Retina (tissue), 1 donor: ENCODE results near the gene MEF2B.
"Not testable (repeated sequence)": the region's sequence is repeated elsewhere in the genome, so short reads cannot be mapped to it uniquely, and the experiment has no call there.

Experiments
- DNase-seq: peaks from one replicate; pipeline ENCODE4 v3.0.0-alpha.2; 2016

MEF2B gene

DNA sequence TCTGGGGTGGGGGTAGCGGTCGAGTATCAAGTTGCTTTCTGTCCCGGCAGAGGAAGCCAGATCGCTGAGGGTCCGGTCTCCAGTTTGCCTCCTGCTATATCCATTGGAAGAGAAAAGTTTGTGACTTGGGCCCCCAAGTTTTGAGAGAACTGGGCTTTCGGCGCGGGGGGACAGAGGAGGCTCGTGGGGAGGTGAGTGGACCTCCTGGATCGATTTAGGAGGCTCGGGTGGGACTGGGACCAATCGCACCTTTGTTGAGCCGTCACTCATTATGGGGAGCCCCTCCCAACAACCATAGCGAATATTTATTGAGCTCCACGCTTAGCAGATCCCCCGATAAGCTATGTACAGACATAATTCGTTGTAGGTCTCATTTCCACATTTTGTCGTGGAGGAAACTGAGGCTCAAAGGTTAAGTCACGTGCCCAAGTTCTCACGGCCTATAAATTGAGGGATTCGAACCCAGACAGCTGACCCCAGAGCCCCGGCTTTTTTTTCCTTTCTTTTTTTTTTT lies 22.9 kb upstream of the MEF2B start:
- no peak for DNase-seq

DNA sequence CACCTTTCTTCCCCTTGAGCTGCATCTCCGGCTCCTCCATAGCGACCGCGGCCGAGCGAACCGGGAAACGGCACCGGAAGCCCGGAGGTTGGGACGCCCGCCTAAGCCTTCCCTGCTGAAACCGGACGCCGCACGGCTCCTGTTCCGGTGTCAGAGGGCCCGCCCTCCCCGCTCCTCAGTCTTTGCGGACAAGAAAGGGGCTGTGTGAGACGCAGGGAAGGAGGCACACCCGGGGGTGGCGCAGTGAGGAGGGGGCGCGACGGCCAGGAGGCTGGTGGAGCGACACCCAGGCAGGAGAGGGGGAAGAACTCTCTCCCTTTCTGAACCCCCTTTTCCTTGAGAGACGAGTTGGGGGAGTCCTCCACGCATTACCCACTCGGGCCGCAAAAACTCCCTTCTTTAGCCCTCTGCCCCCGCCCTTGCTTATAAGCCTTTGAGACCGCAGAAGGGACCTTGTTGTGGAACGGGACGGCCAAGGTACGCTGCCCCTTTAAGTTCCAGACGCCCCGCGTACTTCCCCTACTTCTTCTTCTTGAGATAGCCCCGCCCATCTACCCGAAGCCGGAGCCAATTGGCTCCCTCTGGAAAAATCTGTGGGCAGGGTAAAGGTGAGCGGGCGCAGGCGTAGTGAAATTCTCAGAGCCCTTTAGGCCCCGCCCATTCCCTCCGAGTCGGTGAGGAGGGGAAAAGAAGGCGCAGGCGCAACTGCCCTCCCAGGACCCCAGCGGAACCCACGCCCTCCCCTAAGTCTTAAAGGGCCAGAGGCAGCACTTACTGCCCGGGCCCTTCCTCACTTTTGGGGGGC lies 22.2 kb upstream of the MEF2B start, which contains the start of the genes BORCS8 and RFXANK:
Gene BORCS8 (minus strand): TSS at position 75 of the 805 bp plus-strand sequence. CDS start 35 bp downstream, at position 40.
Gene RFXANK (plus strand): TSS at position 181 of the 805 bp plus-strand sequence. CDS start 1,689 bp downstream, outside the sequence.
- peak; percentile 97 for DNase-seq

DNA sequence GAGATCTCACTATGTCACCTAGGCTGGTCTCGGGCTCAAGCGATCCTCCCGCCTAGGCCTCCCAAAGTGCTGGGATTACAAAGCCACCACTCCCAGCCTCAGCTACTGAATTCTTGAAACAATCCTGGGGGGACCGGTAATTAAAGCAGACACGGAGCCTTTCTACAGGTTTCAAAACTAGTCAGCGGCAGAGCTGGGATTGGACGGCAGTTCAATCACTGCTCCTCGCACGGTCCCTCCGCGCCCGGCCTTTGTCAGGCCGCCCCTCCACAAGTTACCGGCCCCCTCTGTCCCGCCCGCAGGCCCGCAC lies 21.7 kb upstream of the MEF2B start:
- no peak for DNase-seq

DNA sequence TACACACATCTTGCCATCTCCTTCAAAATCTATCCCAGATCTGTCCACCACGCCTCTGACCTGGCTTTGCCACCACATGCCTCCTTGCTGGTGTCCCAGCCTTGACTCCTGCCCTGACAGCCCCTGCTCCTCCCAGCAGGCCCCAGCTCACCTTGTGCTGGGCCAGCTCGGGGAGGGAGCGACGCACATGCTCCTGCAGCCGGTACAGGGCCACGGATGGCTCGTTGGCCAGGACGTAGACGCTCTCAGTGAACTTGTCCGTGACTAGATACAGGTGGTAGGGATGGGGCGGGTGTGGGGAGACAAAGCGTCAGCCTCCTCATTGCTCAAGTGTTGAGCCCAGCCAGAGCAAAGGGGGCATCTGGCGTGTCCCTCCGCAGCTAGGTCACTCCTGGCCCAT lies 16.7 kb upstream of the MEF2B start:
- DNase-seq, result no peak

DNA sequence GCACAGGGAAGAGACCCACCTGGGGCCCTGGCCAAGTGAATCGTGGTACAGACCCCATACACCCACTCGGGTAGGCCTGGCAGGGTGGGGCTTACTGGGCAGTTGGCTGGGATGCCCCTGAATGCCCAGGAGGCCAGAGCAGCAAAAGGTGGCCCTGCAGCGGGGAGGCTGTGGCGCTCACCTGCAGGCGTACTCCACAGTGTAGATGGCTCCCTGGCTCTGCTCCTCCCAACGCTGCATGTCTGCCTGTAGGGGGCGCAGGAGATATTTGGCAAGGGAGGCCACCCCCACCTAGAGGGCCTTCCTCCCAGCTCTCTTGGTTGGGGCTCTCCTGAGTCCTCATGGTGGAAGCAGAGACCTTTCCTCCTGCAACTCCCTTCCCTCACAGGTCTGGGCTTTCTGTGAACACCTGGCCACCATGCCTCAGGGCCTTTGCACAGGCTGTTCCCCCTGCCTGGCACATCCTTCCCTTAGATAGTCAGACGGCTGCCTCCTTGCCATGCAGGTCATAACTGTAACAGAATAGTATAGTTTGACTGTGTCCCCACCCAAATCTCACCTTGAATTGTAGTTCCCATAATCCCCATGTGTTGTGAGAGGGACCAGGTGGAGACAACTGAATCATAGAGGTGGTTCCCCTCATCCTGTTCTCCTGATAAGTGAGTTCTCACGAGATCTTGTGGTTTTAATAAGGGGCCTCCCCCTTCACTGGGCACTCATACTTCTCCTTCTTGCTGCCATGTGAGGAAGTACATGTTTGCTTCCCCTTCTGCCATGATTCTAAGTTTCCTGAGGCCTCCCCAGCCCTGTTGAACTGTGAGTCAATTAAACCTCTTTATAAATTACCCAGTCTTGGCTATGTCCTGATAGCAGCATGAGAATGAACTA lies 16.0 kb upstream of the MEF2B start:
- no peak for DNase-seq

DNA sequence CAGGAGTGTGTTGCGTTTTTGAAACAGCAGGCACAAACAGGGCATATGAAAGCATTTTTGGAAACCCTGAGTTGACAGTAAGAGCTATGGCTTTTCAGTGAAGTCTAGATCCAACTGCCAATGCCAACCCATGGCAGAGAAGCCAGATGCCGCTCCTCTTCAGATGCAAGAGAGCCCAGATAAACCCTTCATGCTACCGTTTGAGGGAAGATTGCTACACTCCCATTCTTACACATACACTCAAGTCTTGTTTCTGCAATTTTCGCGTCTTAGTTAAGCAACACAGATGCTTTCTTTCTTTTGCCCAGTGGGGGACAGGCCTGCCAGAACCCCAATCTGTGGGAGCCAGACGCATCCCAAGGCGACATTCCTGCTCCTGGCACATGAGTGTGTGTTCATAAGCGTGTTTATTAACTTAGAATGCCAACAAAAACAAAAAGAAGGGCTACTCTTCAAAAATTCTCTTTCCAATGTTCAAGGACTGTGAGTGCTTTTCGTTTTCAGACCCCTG lies 11.5 kb upstream of the MEF2B start:
- DNase-seq, result no peak

DNA sequence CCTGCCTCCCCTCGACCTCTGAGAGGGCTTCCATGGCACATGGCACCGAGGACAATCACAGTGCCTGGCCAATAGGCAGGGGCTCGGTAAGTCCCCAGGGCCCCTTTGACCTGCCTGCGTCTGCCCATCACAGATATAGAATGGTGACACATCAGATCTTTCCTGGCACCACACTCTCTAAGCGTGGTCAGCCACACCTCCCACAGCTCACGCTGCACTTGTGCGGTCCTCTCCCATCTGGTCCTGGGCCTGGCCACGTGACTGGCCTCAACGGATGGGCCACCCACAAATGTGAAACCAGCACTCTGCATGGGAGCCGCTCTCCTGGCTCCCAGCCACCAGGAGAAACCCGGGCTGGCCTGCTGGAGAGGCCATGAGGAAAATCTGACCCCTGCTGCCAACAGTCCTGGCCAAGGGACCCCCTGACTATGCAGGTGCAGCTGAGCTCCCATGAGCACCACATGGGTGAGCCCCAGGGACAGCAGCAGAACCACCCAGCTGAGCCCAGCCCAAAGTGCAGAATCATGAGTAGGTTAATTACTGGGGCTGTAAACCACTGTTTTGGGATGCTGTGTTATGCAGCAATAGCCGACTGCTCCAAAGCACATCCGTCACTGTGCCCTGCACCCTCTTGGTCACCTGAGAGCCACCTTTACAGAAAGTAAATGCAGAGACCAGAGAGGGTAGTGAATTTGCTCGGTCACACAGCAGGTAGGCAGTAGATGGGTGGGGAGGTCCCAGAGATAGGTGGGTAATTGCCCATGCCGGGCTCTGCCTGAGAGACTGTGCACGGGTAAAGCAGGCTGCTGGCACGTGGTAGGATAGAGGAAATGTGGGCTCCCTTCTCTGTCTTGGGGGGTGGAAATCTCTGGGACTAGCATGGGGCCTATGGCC lies 9.7 kb upstream of the MEF2B start:
- no peak for DNase-seq

DNA sequence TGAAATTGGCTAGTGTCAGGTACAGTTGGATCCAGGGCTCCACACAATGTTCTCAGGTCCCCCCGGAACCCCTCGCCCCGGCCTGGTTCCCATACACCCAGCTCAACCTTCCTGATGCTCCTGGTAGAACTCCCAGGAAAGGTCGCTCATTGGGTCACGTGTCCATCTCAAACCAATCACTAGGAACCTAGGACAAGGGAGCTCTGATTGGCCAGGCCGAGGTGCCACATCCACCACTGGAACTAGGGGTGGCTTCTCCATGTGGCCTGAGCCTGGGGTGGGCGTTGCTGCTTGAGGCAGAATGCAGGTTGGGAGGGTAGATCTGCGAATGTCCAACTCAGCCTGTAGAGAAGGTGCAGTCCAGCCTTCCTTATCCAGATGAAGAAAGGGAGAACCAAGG lies 6.9 kb upstream of the MEF2B start:
- DNase-seq, result no peak

DNA sequence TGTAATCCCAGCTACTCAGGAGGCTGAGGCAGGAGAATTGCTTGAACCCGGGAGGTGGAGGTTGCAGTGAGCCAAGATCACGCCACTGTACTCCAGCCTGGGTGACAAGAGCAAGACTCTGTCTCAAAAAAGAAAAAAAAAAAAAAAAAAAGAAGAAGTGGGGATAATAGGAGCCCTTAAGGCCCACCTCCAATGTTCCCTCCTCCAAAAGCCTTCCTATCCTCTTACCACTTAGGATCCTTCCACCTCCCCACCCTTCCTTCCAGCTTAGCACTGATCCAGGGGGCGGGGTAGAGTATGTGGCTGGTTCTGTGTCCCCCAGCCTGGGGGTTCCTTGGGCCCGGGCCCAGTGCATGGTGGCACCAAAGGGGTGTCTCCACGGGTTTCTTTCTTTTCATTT lies 3.2 kb upstream of the MEF2B start:
- DNase-seq, result not testable (repeated sequence)

DNA sequence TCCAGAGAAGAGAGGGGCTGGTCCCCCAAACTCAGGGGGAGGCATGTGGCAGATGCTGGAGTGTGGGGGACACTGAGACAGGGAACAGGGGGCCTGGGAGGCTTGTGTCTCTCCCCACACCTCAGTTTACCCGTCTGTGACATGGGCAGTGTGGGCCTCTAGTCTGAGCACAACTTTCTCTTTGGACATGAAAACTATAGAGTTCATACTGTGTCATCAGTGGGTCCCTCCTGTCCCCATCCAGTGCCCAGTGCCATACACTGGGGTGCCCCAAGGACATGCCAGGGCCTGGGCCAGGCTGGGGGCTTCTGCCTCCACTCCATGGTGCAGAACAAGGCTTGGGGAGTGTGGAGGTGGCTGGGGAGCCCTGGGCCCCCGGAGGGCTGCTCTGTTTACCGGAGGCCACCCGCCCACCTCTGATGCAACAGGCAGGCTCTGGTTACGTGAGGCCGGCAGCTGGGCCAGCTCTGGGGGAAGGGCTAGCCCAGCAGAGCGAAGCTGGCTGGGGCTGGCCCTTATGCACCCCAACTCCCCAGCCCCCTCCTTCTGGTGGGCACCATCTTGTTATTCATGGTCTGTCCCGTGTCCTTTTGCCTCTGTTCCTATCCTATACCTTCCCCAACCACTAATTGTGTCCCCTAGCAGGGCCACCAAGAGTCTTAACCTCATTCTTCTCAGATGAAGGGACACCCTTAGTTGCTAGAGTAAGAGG lies 1.9 kb upstream of the MEF2B start:
- no peak for DNase-seq

DNA sequence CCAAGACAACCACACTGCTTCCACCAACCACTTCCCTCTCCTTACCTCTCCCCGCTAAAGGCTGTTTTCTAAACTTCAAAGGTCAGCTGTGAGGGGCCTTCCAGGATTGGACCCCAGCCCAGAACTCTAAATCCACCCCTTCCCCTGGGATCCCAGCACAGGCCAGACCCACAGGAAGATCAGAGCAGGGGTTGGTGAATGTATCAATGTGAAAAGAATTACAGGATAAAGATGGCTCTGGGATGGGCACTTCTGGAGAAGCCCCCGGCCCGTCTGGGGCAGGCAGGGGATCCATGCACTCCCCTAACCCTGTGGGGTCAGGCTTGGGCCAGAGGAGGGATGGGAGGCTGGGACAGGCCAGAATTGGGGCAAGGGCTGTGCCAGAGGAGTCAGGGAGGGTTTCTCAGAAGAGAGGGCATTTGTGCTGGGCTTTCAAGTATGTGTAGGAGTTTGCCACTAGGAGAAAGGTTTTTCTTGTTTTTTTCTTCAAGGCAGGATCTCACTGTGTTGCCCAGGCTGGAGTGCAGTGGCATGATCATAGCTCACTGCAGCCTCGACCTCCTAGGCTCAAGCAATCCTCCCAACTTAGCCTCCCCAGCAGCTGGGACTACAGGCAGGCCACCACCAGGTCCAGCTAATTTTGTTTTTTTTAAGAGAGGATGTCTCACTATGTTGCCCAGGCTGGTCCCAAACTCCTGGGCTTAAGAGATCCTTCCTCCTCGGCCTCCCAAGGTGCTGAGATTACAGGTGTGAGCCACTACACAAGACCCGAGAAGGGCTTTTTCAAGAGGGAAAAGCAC lies 1.0 kb upstream of the MEF2B start:
- DNase-seq, result no peak

DNA sequence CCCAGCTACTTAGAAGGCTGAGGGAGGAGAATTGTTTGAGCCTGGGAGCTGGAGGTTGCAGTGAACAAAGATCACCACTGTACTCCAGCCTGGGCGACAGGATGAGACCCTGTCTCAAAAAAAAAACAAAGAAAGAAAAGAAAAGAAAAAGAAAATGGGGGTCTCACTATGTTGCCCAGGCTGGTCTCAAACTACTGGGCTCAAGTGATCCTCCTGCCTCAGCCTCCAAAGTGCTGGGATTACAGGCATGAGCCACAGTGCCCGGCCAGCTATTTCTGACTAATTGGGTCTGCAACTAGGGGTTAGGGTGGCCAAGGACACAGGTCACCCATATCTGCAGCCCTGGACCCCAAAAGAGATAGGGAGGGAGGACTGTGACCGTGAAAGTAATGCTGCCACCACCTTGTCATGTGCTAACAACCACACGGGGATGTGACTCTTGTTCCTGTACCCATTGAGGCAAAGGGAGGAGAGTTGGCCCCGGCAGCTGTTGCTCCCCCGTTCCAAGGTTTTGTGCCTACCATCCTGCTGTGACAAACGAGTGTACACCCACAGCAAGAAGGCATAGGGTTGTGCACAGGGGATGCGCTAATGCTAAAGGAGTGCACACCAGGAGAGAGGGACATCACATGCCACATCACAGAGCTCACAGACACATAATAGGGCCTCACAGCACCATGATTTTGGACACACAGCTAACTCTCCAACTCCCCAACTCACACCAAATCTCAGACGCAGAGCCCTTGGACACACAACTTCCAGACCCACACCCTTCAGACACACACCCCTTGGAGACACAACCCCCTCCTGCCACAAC lies 619 bp downstream of the MEF2B start:
- no peak for DNase-seq

DNA sequence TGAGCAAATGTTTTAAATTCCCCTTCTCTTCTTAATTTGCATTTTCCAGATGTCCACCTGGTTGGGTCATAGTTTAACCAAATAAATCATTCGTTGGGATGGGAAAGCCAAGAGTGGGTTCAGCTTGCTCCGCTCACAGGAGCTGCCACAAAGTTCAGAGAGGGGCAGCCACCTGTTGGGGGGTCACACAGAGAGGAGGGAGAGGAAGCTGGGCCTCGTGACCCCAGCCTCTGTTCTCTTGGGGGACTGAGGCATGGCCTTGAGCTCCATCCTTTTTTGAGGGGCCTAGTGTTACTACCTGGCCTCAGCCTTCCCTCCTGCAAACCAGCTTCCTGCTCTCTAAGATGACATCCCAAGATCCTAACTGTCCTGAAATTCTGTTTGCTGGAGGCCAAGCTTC lies 2.5 kb downstream of the MEF2B start:
- no peak for DNase-seq

DNA sequence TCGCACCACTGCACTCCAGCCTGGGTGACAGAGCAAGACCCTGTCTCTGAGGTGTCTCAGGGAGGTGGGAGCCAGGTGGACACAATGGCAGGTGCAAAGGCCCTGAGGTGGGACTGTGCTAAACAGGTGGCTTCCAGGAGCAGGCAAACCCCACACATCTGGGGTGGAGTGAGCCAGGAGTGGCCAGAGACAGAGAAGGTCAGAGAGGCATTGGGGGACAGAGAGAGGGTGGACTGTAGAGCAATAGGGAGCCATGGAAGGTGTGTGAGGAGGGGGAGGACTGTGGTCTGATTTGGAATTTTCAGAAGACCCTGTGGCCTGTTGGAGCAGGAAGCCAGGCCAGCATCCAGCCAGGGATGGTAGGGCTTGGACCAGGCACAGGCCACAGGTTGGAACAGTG lies 4.7 kb downstream of the MEF2B start:
- no peak for DNase-seq

DNA sequence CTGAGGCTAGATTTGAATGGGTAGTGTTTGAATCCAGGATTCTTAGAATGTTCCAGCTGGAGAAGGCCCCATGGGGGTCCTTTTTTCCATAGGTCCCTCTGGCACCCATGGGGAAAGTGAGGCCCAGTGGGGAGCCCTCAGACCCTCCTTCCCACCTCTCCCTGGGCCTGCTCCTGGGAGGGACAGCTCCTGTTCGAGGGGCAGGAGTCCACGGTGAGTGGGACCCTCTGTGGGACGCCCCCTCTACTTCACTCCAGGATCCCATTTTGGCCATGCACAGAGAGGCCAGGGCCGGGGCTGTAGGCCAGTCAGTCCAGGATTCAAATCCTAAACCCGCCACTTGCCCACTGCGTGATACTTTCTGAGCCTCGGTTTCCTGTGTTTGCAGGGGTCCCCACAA lies 7.6 kb downstream of the MEF2B start:
- DNase-seq, result no peak

DNA sequence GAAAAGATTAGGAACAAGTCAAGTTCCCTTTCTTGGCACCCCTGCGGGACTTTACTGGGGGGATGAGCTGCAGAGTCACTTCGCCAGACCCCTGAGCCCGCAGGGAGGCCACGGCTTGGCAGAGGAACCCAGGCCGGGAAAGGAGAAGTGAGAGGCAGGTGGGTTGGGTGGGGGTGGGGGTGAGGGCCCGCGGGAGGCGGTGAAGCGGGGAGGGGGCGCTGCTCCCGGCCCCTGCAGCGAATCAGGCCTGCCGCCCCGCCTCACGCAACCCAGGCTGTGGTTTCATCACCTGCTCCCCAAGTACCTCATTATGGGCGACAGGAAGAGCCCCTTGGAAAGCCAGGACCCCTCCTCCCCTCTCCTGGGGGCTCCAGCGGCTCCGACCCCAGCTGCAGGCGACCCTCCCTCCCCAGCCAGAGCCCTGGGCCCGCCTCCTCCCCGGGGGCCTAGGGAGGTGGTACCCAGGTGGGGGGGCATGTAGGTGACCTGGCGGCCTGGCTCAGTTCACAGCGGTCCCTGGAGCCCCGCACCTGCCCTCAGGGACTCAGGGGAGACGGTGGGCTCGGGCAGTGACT lies 9.5 kb downstream of the MEF2B start:
- no peak for DNase-seq

DNA sequence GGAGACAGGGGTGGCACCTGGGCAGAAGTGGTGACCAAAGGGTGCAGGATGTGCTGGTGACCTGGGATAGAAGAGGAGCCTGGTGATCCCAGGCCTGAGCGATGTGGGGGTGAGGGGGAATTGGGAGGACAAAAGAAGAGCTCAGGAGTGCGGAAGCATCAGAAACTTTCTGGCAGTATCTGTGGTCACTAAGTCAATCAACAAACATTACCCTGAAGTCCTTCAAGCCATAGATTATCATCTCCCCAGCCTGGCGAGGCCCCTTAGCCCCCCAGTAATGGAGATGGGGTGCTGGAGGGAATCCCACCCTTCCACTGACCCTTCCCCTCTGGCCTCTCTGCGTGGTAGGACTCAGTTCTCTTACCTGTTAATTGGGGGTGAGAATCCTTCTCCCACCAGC lies 10.5 kb downstream of the MEF2B start:
- no peak for DNase-seq

DNA sequence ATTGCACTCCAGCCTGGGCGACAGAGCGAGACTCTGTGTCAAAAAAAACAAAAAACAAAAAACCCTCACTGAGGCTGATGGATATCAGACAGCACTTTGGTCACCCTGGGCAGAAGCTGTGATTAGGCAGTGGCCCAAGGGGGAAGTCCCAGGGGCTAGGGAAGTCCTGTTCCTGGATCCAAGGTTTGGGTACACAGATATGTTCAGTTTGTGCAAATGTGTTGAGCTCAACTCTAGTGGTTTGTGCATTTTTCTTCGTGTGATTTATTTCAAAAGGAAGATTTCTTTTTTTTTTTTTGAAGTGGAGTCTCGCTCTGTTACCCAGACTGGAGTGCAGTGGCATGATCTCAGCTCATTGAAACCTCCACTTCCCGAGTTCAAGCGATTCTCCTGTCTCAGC lies 12.3 kb downstream of the MEF2B start:
- DNase-seq, result no peak

DNA sequence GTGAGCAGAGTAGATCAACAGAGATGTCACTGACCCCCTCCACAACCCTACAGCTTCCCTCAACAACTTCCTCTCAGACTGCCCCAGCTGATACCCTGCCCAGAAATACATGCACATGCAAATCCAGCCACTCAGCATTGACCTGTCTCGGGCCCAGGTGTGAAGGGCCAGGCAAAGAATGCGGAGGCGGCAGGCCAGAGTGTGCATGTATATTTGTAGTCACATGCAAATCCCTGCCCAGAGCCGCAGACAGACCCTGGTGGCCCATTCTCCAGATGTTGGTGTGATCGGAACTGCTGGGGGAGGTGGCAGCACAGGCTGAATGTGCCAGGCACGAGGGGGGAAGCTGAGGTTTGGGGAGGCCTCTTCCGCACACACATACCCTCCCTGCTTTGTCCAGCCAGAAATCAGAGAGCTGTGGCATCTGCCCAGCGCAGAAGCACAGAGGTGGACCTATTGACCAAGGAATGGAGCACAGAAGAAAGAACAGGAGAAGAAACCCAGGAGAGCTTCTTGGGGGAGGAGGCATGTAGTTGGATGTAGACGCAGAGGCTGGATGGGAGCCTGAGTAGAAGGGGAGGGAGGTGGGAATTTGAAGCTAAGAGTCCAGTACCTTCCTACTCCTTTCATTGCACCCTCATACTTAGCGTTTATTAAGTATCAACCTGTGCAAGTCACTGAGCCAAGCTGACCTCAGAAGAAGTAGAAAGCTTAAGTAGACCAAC lies 14.4 kb downstream of the MEF2B start:
- no peak for DNase-seq
